WTC11 (cell line): ENCODE data around the gene YWHAH. TPM values are rescaled to one million over a fixed set of nuclear protein-coding genes. Genes with fewer than 3 reads are reported as not detected.

Source experiments
- ATAC-seq: fragments of 200-7000 bp; cut with Tn5 transposase; 2 replicates; pipeline ENCODE4 v1.10.0; 2021; ENCODE audit warnings: mild to moderate bottlenecking, moderate library complexity
- CTCF ChIA-PET: fragments of 300-600 bp; sonication (Branson Sonifier 250); formaldehyde crosslinking; loops from one replicate; lab custom pipeline; 2021; ENCODE audit warnings: antibody characterized with exemption; lab: Charles Lee
- POLR2A ChIA-PET: fragments of 350-600 bp; sonication (Branson Sonifier 250); formaldehyde crosslinking; loops from one replicate; lab custom pipeline; 2021; ENCODE audit warnings: antibody characterized with exemption; lab: Charles Lee
- DNase-seq: peaks from one replicate; pipeline ENCODE4 v3.0.0; 2021; ENCODE audit warnings: low spot score
- H3K27ac Mint-ChIP-seq: 2 replicates; pipeline ENCODE4 v1.8.0; 2021; ENCODE audit warnings: mixed read lengths
- H3K27me3 Mint-ChIP-seq: 2 replicates; pipeline ENCODE4 v1.8.0; 2021; ENCODE audit warnings: low read depth, mild to moderate bottlenecking, moderate library complexity, mixed read lengths
- H3K36me3 Mint-ChIP-seq: 2 replicates; pipeline ENCODE4 v1.8.0; 2021; ENCODE audit warnings: mixed read lengths
- H3K4me1 Mint-ChIP-seq: 2 replicates; pipeline ENCODE4 v1.8.0; 2022; ENCODE audit warnings: mixed read lengths
- H3K4me3 Mint-ChIP-seq: 2 replicates; pipeline ENCODE4 v1.8.0; 2021; ENCODE audit warnings: mild to moderate bottlenecking, moderate library complexity, mixed read lengths
- H3K9me3 Mint-ChIP-seq: 2 replicates; pipeline ENCODE4 v1.8.0; 2021; ENCODE audit warnings: mixed read lengths
- ERG ChIP-seq: fragments of 250-450 bp; sonication (Bioruptor Pico); IDR thresholded peaks from 2 replicates; pipeline ENCODE4 v1.8.0; 2021; ENCODE audit warnings: mild to moderate bottlenecking
- FOXK1 ChIP-seq: sonication (generic); formaldehyde crosslinking; IDR thresholded peaks from 2 replicates; pipeline ENCODE4 v1.8.0; 2022; ENCODE audit warnings: mild to moderate bottlenecking, moderate library complexity, missing genetic modification reagents
- GTF2I ChIP-seq: fragments of 250-450 bp; sonication (Bioruptor Pico); conservative IDR thresholded peaks from 2 replicates; pipeline ENCODE4 v1.4.0; 2021; ENCODE audit warnings: mild to moderate bottlenecking
- HMGXB4 ChIP-seq: sonication (generic); formaldehyde crosslinking; IDR thresholded peaks from 2 replicates; pipeline ENCODE4 v1.8.1; 2023; ENCODE audit warnings: mild to moderate bottlenecking, moderate library complexity, missing genetic modification reagents
- IRF1 ChIP-seq: sonication (generic); formaldehyde crosslinking; IDR thresholded peaks from 2 replicates; pipeline ENCODE4 v1.8.0; 2023; ENCODE audit warnings: missing genetic modification reagents
- MAX ChIP-seq: sonication (generic); formaldehyde crosslinking; IDR thresholded peaks from 2 replicates; pipeline ENCODE4 v1.8.0; 2022; ENCODE audit warnings: mild to moderate bottlenecking, missing genetic modification reagents
- MLX ChIP-seq: sonication (generic); formaldehyde crosslinking; IDR thresholded peaks from 2 replicates; pipeline ENCODE4 v1.8.1; 2023; ENCODE audit warnings: mild to moderate bottlenecking, missing genetic modification reagents, moderate library complexity
- MYBL2 ChIP-seq: sonication (generic); formaldehyde crosslinking; IDR thresholded peaks from 2 replicates; pipeline ENCODE4 v1.8.1; 2023; ENCODE audit warnings: mild to moderate bottlenecking, moderate library complexity, missing genetic modification reagents
- NR1H2 ChIP-seq: sonication (generic); formaldehyde crosslinking; IDR thresholded peaks from 2 replicates; pipeline ENCODE4 v1.9.0; 2021; ENCODE audit warnings: mild to moderate bottlenecking, moderate library complexity, missing genetic modification reagents
- NR2C2 ChIP-seq: sonication (generic); formaldehyde crosslinking; IDR thresholded peaks from 2 replicates; pipeline ENCODE4 v1.8.0; 2022; ENCODE audit warnings: mild to moderate bottlenecking, missing genetic modification reagents
- SMAD3 ChIP-seq: sonication (generic); formaldehyde crosslinking; IDR thresholded peaks from 2 replicates; pipeline ENCODE4 v1.8.0; 2022; ENCODE audit warnings: missing genetic modification reagents, mild to moderate bottlenecking, borderline replicate concordance
- SOX15 ChIP-seq: fragments of 250-450 bp; sonication (Bioruptor Pico); IDR thresholded peaks from 2 replicates; pipeline ENCODE4 v1.9.0; 2021; ENCODE audit warnings: mild to moderate bottlenecking
- ZBTB43 ChIP-seq: sonication (generic); formaldehyde crosslinking; IDR thresholded peaks from 2 replicates; pipeline ENCODE4 v1.8.1; 2023; ENCODE audit warnings: mild to moderate bottlenecking, missing genetic modification reagents
- ZMAT4 ChIP-seq: fragments of 250-450 bp; sonication (Bioruptor Pico); IDR thresholded peaks from 2 replicates; pipeline ENCODE4 v1.9.0; 2021; ENCODE audit warnings: mild to moderate bottlenecking
- ZNF219 ChIP-seq: sonication (generic); formaldehyde crosslinking; IDR thresholded peaks from 2 replicates; pipeline ENCODE4 v1.8.0; 2023; ENCODE audit warnings: missing genetic modification reagents, mild to moderate bottlenecking, borderline replicate concordance
- ZNF263 ChIP-seq: sonication (generic); formaldehyde crosslinking; IDR thresholded peaks from 2 replicates; pipeline ENCODE4 v1.8.1; 2022; ENCODE audit warnings: low read depth, mild to moderate bottlenecking, moderate library complexity, missing genetic modification reagents
- ZNF281 ChIP-seq: sonication (generic); formaldehyde crosslinking; IDR thresholded peaks from 2 replicates; pipeline ENCODE4 v1.8.0; 2023; ENCODE audit warnings: mild to moderate bottlenecking, missing genetic modification reagents
- ZNF317 ChIP-seq: sonication (generic); formaldehyde crosslinking; IDR thresholded peaks from 2 replicates; pipeline ENCODE4 v1.8.1; 2023; ENCODE audit warnings: low read depth, mild to moderate bottlenecking, moderate library complexity, missing genetic modification reagents, borderline replicate concordance
- ZNF423 ChIP-seq: fragments of 250-450 bp; sonication (Bioruptor Pico); IDR thresholded peaks from 2 replicates; pipeline ENCODE4 v2.1.2; 2022; ENCODE audit warnings: mild to moderate bottlenecking, moderate library complexity
- total RNA-seq: library from RNA; stranded (reverse); gene quantifications from 3 replicates; pipeline ENCODE4 v1.2.3, GENCODE V29; 2021

The YWHAH gene
- total RNA-seq, 1 experiment from 2014 or later = 203 TPM

GRCh38 chr22:31942091-31942490 is 2.2 kb upstream of the YWHAH start:
- TF ChIP-seq FOXK1 (CRISPR knock-in tag) (no peak), NR1H2 (CRISPR knock-in tag) (no peak), ZNF317 (CRISPR knock-in tag) (no peak), GTF2I (CRISPR knock-in tag) (no peak), IRF1 (CRISPR knock-in tag) (no peak), ZNF423 (no peak), MYBL2 (CRISPR knock-in tag) (no peak), ZNF263 (no peak), HMGXB4 (CRISPR knock-in tag) (no peak), ZNF281 (CRISPR knock-in tag) (no peak), ZBTB43 (CRISPR knock-in tag) (no peak), ERG (no peak), SOX15 (CRISPR knock-in tag) (no peak), NR2C2 (CRISPR knock-in tag) (no peak), ZMAT4 (no peak)
- H3K9me3 Mint-ChIP-seq = no peaks in the 10 kb centered on the region
- H3K4me3 Mint-ChIP-seq = no peak overlapping the region
- DNase-seq (no peak), ATAC-seq (no peak)
- H3K27ac Mint-ChIP-seq = no peak overlapping the region
- CTCF ChIA-PET = interaction anchor here (2.0 kb wide), 1 partner anchor 28 kb away, joined by 19 read pairs; no protein-coding TSS in a partner anchor
- peaks cover 9% of the 10 kb centered on the region for H3K4me1 Mint-ChIP-seq
- no peaks in the 10 kb centered on the region for H3K36me3 Mint-ChIP-seq
- H3K27me3 Mint-ChIP-seq = peaks cover 10% of the 10 kb centered on the region
- POLR2A ChIA-PET = interaction anchor here (1.4 kb wide), 1 partner anchor 28 kb away, joined by 3 read pairs; no protein-coding TSS in a partner anchor

GRCh38 chr22:31943206-31943977 is 943 bp upstream of the YWHAH start:
- H3K27ac Mint-ChIP-seq = peak overlapping the region; percentile 82
- CTCF ChIA-PET = interaction anchor here (2.0 kb wide), 1 partner anchor 27 kb away, joined by 19 read pairs; no protein-coding TSS in a partner anchor
- DNase-seq = no peak
- no peak for TF ChIP-seq HMGXB4 (CRISPR knock-in tag)
- TF ChIP-seq SMAD3 (CRISPR knock-in tag) = no peak
- TF ChIP-seq ZNF219 (CRISPR knock-in tag) = no peak
- TF ChIP-seq MAX = no peak
- TF ChIP-seq MLX (CRISPR knock-in tag) = no peak

More at GRCh38 chr22:31943206-31943977, 943 bp upstream of the YWHAH start:
- Mint-ChIP-seq H3K27me3 (peaks cover 10% of the 10 kb centered on the region), H3K9me3 (no peaks in the 10 kb centered on the region), H3K4me3 (peak overlapping the region; percentile 76), H3K4me1 (peaks cover 13% of the 10 kb centered on the region), H3K36me3 (peaks cover 11% of the 10 kb centered on the region)
- POLR2A ChIA-PET = interaction anchor here (0.7 to 1.6 kb wide), 4 partner anchors 13 to 86 kb away, joined by 3 to 5 read pairs (median 4); no protein-coding TSS in a partner anchor
- no peak for ATAC-seq
